Left renal cortex interstitium (tissue), 4 donors: ENCODE measurements around the gene PCDHB5. TPM values are rescaled to one million over a fixed set of nuclear protein-coding genes. Genes with fewer than 3 reads are reported as not detected.

Experiments
- polyA plus RNA-seq, 4 donors: library from polyadenylated mRNA; unstranded; fragments of 120-200 nt; gene quantifications; one replicate each; pipeline ENCODE4 v1.2.1, GENCODE V29; 2013; ENCODE audit not compliant: insufficient read length in 4 of 4

The PCDHB5 gene
- polyA plus RNA-seq, 4 donors = 5.2 to 10.2 (median 7.8) TPM

Other genes starting within 250 kb of the PCDHB5 start
- under 1 TPM; 0.03 to 0.17 (median 0.08) TPM for gene PCDHAC1, start 208.9 kb upstream of the PCDHB5 start, polyA plus RNA-seq
- gene PCDHAC2, start 168.7 kb upstream of the PCDHB5 start, polyA plus RNA-seq = under 1 TPM; 0.49 to 0.69 (median 0.62) TPM
- under 1 TPM; 0.08 to 0.10 (median 0.09) TPM for gene PCDHB1, start 83.8 kb upstream of the PCDHB5 start, polyA plus RNA-seq
- 1 to 10 TPM; 3.9 to 8.5 (median 6.3) TPM for gene PCDHB2, start 40.6 kb upstream of the PCDHB5 start, polyA plus RNA-seq
- gene PCDHB3, start 34.7 kb upstream of the PCDHB5 start, polyA plus RNA-seq = 1 to 10 TPM; 3.0 to 4.7 (median 3.5) TPM
- gene PCDHB4, start 13.4 kb upstream of the PCDHB5 start, polyA plus RNA-seq = 1 to 10 TPM; 1.3 to 2.0 (median 2.0) TPM
- 1 to 10 TPM; 2.6 to 4.1 (median 3.2) TPM for gene PCDHB6, start 14.9 kb downstream of the PCDHB5 start, polyA plus RNA-seq
- 1 to 10 TPM; 4.5 to 7.1 (median 5.0) TPM for gene PCDHB7, start 37.4 kb downstream of the PCDHB5 start, polyA plus RNA-seq
- gene PCDHB8, start 42.6 kb downstream of the PCDHB5 start, polyA plus RNA-seq = 1 to 10 TPM; 1.5 to 4.5 (median 2.8) TPM
- 1 to 10 TPM; 4.4 to 8.8 (median 7.3) TPM for gene PCDHB16, start 47.2 kb downstream of the PCDHB5 start, polyA plus RNA-seq
- gene PCDHB9, start 52.0 kb downstream of the PCDHB5 start, polyA plus RNA-seq = 1 to 10 TPM; 3.5 to 4.4 (median 4.1) TPM
- gene PCDHB10, start 57.1 kb downstream of the PCDHB5 start, polyA plus RNA-seq = 1 to 10 TPM; 5.5 to 9.8 (median 6.6) TPM
- gene PCDHB11, start 64.4 kb downstream of the PCDHB5 start, polyA plus RNA-seq = 1 to 10 TPM; 4.9 to 6.0 (median 5.6) TPM
- gene PCDHB12, start 73.5 kb downstream of the PCDHB5 start, polyA plus RNA-seq = 1 to 10 TPM; 4.7 to 6.3 (median 5.5) TPM
- gene PCDHB13, start 78.7 kb downstream of the PCDHB5 start, polyA plus RNA-seq = 1 to 10 TPM; 5.0 to 7.6 (median 5.4) TPM
- gene PCDHB14, start 88.1 kb downstream of the PCDHB5 start, polyA plus RNA-seq = 10 to 100 TPM in 2 of 4 donors, 1 to 10 TPM in 2; 8.8 to 10.2 (median 9.8) TPM
- 10 to 100 TPM; 11.1 to 16.0 (median 15.0) TPM for gene PCDHB15, start 110.2 kb downstream of the PCDHB5 start, polyA plus RNA-seq
- gene SLC25A2, start 168.8 kb downstream of the PCDHB5 start, polyA plus RNA-seq = under 1 TPM in 1 of 4 donors, not detected in 3; 0.14 TPM
- 100 to 1,000 TPM; 135 to 190 (median 151) TPM for gene TAF7, start 185.6 kb downstream of the PCDHB5 start, polyA plus RNA-seq
- gene PCDHGA1, start 195.3 kb downstream of the PCDHB5 start, polyA plus RNA-seq = 1 to 10 TPM in 3 of 4 donors, under 1 TPM in 1; 0.93 to 1.0 (median 1.0) TPM
- gene PCDHGA2, start 203.6 kb downstream of the PCDHB5 start, polyA plus RNA-seq = 1 to 10 TPM; 4.8 to 8.4 (median 7.6) TPM
- gene PCDHGA3, start 208.6 kb downstream of the PCDHB5 start, polyA plus RNA-seq = 1 to 10 TPM; 1.6 to 4.1 (median 3.0) TPM
- 1 to 10 TPM; 1.6 to 2.2 (median 1.8) TPM for gene PCDHGB1, start 214.9 kb downstream of the PCDHB5 start, polyA plus RNA-seq
- gene PCDHGA4, start 219.8 kb downstream of the PCDHB5 start, polyA plus RNA-seq = 1 to 10 TPM; 2.1 to 3.0 (median 2.5) TPM
- 1 to 10 TPM; 3.2 to 4.9 (median 3.8) TPM for gene PCDHGB2, start 224.8 kb downstream of the PCDHB5 start, polyA plus RNA-seq
- 1 to 10 TPM; 2.5 to 3.0 (median 2.8) TPM for gene PCDHGA5, start 229.0 kb downstream of the PCDHB5 start, polyA plus RNA-seq
- 1 to 10 TPM; 1.9 to 2.9 (median 2.2) TPM for gene PCDHGB3, start 235.0 kb downstream of the PCDHB5 start, polyA plus RNA-seq
- gene PCDHGA6, start 238.7 kb downstream of the PCDHB5 start, polyA plus RNA-seq = 1 to 10 TPM; 5.7 to 8.9 (median 7.1) TPM
- gene PCDHGA7, start 247.5 kb downstream of the PCDHB5 start, polyA plus RNA-seq = 1 to 10 TPM; 2.0 to 2.6 (median 2.3) TPM